CD4-positive, CD25-positive, alpha-beta regulatory T cell (primary cell): ENCODE results near the gene ARID5A. TPM values are rescaled to one million over a fixed set of nuclear protein-coding genes. Genes with fewer than 3 reads are reported as not detected.

ENCODE experiments used
- ATAC-seq, 2 donors: fragments of 150-1000 bp; cut with Tn5 transposase; one replicate each; pipeline ENCODE4 v1.10.0; 2021; ENCODE audit warnings: low read depth in 2 of 2, moderate number of reproducible peaks in 2 of 2, moderate library complexity in 1 of 2
- DNase-seq, 3 donors: peaks; one replicate each; pipeline versions ENCODE4 v3.0.0 to v3.0.0-alpha.2; 2012 to 2022; ENCODE audit warnings: mixed read lengths in 1 of 3
- H3K27ac ChIP-seq: one replicate; pipeline ENCODE4 v1.7.0; 2013; ENCODE audit warnings: mild to moderate bottlenecking, low read length; ENCODE audit not compliant: insufficient read depth, poor library complexity, severe bottlenecking
- H3K27me3 ChIP-seq: one replicate; pipeline ENCODE4 v1.7.0; 2013; ENCODE audit warnings: low read length; ENCODE audit not compliant: control insufficient read depth, insufficient read depth
- H3K36me3 ChIP-seq: one replicate; pipeline ENCODE4 v1.7.0; 2013; ENCODE audit warnings: mild to moderate bottlenecking, low read length, moderate library complexity; ENCODE audit not compliant: control insufficient read depth, insufficient read depth
- H3K4me1 ChIP-seq: 2 replicates; pipeline ENCODE4 v1.7.0; 2013; ENCODE audit warnings: mild to moderate bottlenecking, low read length; ENCODE audit not compliant: insufficient read depth, control insufficient read depth, poor library complexity, severe bottlenecking
- H3K4me3 ChIP-seq: one replicate; pipeline ENCODE4 v1.7.0; 2013; ENCODE audit warnings: low read depth, mild to moderate bottlenecking, low read length, moderate library complexity
- H3K9me3 ChIP-seq, 2 experiments: 1 replicate in 1 of 2; 2 replicates in 1 of 2; pipeline ENCODE4 v1.7.0; 2013; ENCODE audit warnings: low read length in 2 of 2, mild to moderate bottlenecking in 1 of 2, moderate library complexity in 1 of 2; ENCODE audit not compliant: control insufficient read depth in 2 of 2
- H3K27ac Mint-ChIP-seq, 3 donors: one replicate each; pipeline ENCODE4 v1.8.0; 2020 to 2022; ENCODE audit warnings: mild to moderate bottlenecking in 3 of 3, mixed read lengths in 3 of 3, moderate library complexity in 2 of 3
- H3K27me3 Mint-ChIP-seq: one replicate; pipeline ENCODE4 v1.8.0; 2022; ENCODE audit warnings: mild to moderate bottlenecking, mixed read lengths
- H3K36me3 Mint-ChIP-seq: one replicate; pipeline ENCODE4 v1.8.0; 2020; ENCODE audit warnings: mixed read lengths
- H3K4me1 Mint-ChIP-seq, 4 donors: one replicate each; pipeline ENCODE4 v1.8.0; 2020 to 2022; ENCODE audit warnings: mixed read lengths in 4 of 4, mild to moderate bottlenecking in 1 of 4
- H3K4me3 Mint-ChIP-seq, 4 donors: one replicate each; pipeline ENCODE4 v1.8.0; 2020 to 2022; ENCODE audit warnings: mild to moderate bottlenecking in 4 of 4, mixed read lengths in 4 of 4, moderate library complexity in 3 of 4
- H3K9me3 Mint-ChIP-seq, 7 donors: one replicate each; pipeline ENCODE4 v1.8.0; 2020 to 2022; ENCODE audit warnings: mixed read lengths in 7 of 7, mild to moderate bottlenecking in 3 of 7, moderate library complexity in 2 of 7
- polyA plus RNA-seq, 4 donors: library from polyadenylated mRNA; unstranded; fragments of 300-500 nt; fragmentation: Illumina TruSeq; gene quantifications; one replicate each; pipeline ENCODE4 v1.2.3, GENCODE V29; 2021
- total RNA-seq: library from RNA; stranded (reverse); gene quantifications from one replicate; pipeline ENCODE4 v1.2.3, GENCODE V29; 2022

The ARID5A gene
- total and polyA plus RNA-seq, 5 donors from 2014 or later: 63.5 to 180 (median 82.1) TPM

- H3K4me1 ChIP-seq: peaks cover 46% of the 10 kb centered on the region
- H3K4me3 Mint-ChIP-seq: peak overlapping the region in 1 of 4 donors; percentile 86
- DNase-seq (no peak), ATAC-seq (no peak)
- H3K36me3 Mint-ChIP-seq: no peaks in the 10 kb centered on the region
- H3K27ac Mint-ChIP-seq: peak overlapping the region in 1 of 3 donors; percentile 60
- no peak overlapping the region for H3K27ac ChIP-seq
- H3K4me3 ChIP-seq: no peak overlapping the region
- H3K27me3 ChIP-seq: no peaks in the 10 kb centered on the region
- peaks cover 12% of the 10 kb centered on the region for H3K27me3 Mint-ChIP-seq
- no peaks in the 10 kb centered on the region for H3K36me3 ChIP-seq
- H3K9me3 Mint-ChIP-seq: no peaks in the 10 kb centered on the region
- peaks cover 14 to 57% (median 30%) of the 10 kb centered on the region in 4 donors for H3K4me1 Mint-ChIP-seq
- H3K9me3 ChIP-seq: no peaks in the 10 kb centered on the region
Measured at GRCh38 chr2:96525211-96525507, 11.4 kb upstream of the ARID5A start.

- DNase-seq: no peak
- H3K4me3 Mint-ChIP-seq: peak overlapping the region in 2 of 4 donors; percentile 29 to 33
- H3K4me1 Mint-ChIP-seq: peaks cover 14 to 65% (median 33%) of the 10 kb centered on the region in 4 donors
Measured at GRCh38 chr2:96526101-96526591, 10.4 kb upstream of the ARID5A start.

GRCh38 chr2:96526615-96527285 is 9.8 kb upstream of the ARID5A start:
- Mint-ChIP-seq H3K27me3 (peaks cover 12% of the 10 kb centered on the region), H3K9me3 (no peaks in the 10 kb centered on the region), H3K27ac (peak overlapping the region; percentile 77 to 93 (median 88)), H3K4me3 (peak overlapping the region; percentile 24 to 82 (median 81)), H3K4me1 (peaks cover 14 to 71% (median 36%) of the 10 kb centered on the region in 4 donors), H3K36me3 (no peaks in the 10 kb centered on the region)
- Histone ChIP-seq H3K27ac (peak overlapping the region; percentile 62), H3K36me3 (no peaks in the 10 kb centered on the region), H3K27me3 (no peaks in the 10 kb centered on the region), H3K9me3 (no peaks in the 10 kb centered on the region), H3K4me3 (peak overlapping the region; percentile 64), H3K4me1 (peaks cover 52% of the 10 kb centered on the region)
- DNase-seq (no peak), ATAC-seq (no peak)

More at GRCh38 chr2:96526101-96526591, 10.4 kb upstream of the ARID5A start:
- Mint-ChIP-seq H3K9me3 (no peaks in the 10 kb centered on the region), H3K27ac (no peak overlapping the region), H3K36me3 (no peaks in the 10 kb centered on the region), H3K27me3 (peaks cover 12% of the 10 kb centered on the region)
- H3K9me3 ChIP-seq: no peaks in the 10 kb centered on the region
- ATAC-seq: no peak
- peaks cover 46% of the 10 kb centered on the region for H3K4me1 ChIP-seq
- H3K4me3 ChIP-seq: no peak overlapping the region
- no peaks in the 10 kb centered on the region for H3K27me3 ChIP-seq
- no peak overlapping the region for H3K27ac ChIP-seq
- H3K36me3 ChIP-seq: no peaks in the 10 kb centered on the region

GRCh38 chr2:96527286-96528005 is 9.1 kb upstream of the ARID5A start:
- H3K9me3 Mint-ChIP-seq: no peaks in the 10 kb centered on the region
- H3K4me3 Mint-ChIP-seq: peak overlapping the region; percentile 82 to 93 (median 84)
- ATAC-seq (peak in 1 of 2 donors; percentile 7), DNase-seq (peak; percentile 48 to 81 (median 49))
- peak overlapping the region; percentile 88 to 96 (median 93) for H3K27ac Mint-ChIP-seq
- H3K4me1 ChIP-seq: peaks cover 58% of the 10 kb centered on the region
- peak overlapping the region; percentile 62 for H3K27ac ChIP-seq
- H3K36me3 Mint-ChIP-seq: no peaks in the 10 kb centered on the region
- peaks cover 19 to 75% (median 42%) of the 10 kb centered on the region in 4 donors for H3K4me1 Mint-ChIP-seq
- H3K9me3 ChIP-seq: no peaks in the 10 kb centered on the region
- no peaks in the 10 kb centered on the region for H3K36me3 ChIP-seq
- H3K4me3 ChIP-seq: peak overlapping the region; percentile 64
- H3K27me3 Mint-ChIP-seq: peaks cover 17% of the 10 kb centered on the region
- no peaks in the 10 kb centered on the region for H3K27me3 ChIP-seq

- Mint-ChIP-seq H3K9me3 (no peaks in the 10 kb centered on the region), H3K4me1 (peaks cover 22 to 74% (median 44%) of the 10 kb centered on the region in 4 donors), H3K27ac (peak overlapping the region; percentile 38 to 96 (median 82)), H3K27me3 (peaks cover 18% of the 10 kb centered on the region), H3K4me3 (peak overlapping the region; percentile 82 to 93 (median 84)), H3K36me3 (no peaks in the 10 kb centered on the region)
- no peaks in the 10 kb centered on the region for H3K36me3 ChIP-seq
- H3K4me1 ChIP-seq: peaks cover 58% of the 10 kb centered on the region
- no peaks in the 10 kb centered on the region for H3K27me3 ChIP-seq
- ATAC-seq (peak; percentile 43 to 49), DNase-seq (peak in 1 of 3 donors; percentile 77)
- no peaks in the 10 kb centered on the region for H3K9me3 ChIP-seq
- peak overlapping the region; percentile 64 for H3K4me3 ChIP-seq
- peak overlapping the region; percentile 37 for H3K27ac ChIP-seq
Measured at GRCh38 chr2:96528006-96528699, 8.4 kb upstream of the ARID5A start.

GRCh38 chr2:96528700-96529375 is 7.7 kb upstream of the ARID5A start:
- H3K27ac Mint-ChIP-seq: peak overlapping the region; percentile 14 to 96 (median 82)
- H3K36me3 Mint-ChIP-seq: no peaks in the 10 kb centered on the region
- Histone ChIP-seq H3K27me3 (no peaks in the 10 kb centered on the region), H3K36me3 (no peaks in the 10 kb centered on the region), H3K4me1 (peaks cover 55% of the 10 kb centered on the region), H3K4me3 (no peak overlapping the region), H3K9me3 (no peaks in the 10 kb centered on the region), H3K27ac (peak overlapping the region; percentile 37)
- ATAC-seq (no peak), DNase-seq (no peak)
- no peaks in the 10 kb centered on the region for H3K9me3 Mint-ChIP-seq
- H3K27me3 Mint-ChIP-seq: peaks cover 16% of the 10 kb centered on the region
- H3K4me1 Mint-ChIP-seq: peaks cover 19 to 74% (median 42%) of the 10 kb centered on the region in 4 donors
- H3K4me3 Mint-ChIP-seq: peak overlapping the region; percentile 82 to 93 (median 84)
